ENCODE data around the gene CFAP43.
"Not testable (repeated sequence)": the region's sequence is repeated elsewhere in the genome, so short reads cannot be mapped to it uniquely, and the experiment has no call there.

The CFAP43 gene

GRCh38 chr10:104232613-104233102 is 494 bp upstream of the CFAP43 start:
- DNase-seq (ENCODE audit: low read depth): no peak

- DNase-seq (ENCODE audit: low read depth): no peak
Measured at GRCh38 chr10:104230490-104230889, 1.7 kb downstream of the CFAP43 start.

- no peak for DNase-seq (ENCODE audit: low read depth)
Measured at GRCh38 chr10:104223304-104223703, 8.9 kb downstream of the CFAP43 start.

- DNase-seq (ENCODE audit: low read depth): no peak
Measured at GRCh38 chr10:104220522-104220921, 11.6 kb downstream of the CFAP43 start.

- no peak for DNase-seq (ENCODE audit: low read depth)
Measured at GRCh38 chr10:104218751-104219150, 13.4 kb downstream of the CFAP43 start.

- DNase-seq (ENCODE audit: low read depth): no peak
Measured at GRCh38 chr10:104216631-104217030, 15.5 kb downstream of the CFAP43 start.

GRCh38 chr10:104209575-104210198 is 22.5 kb downstream of the CFAP43 start:
- no peak for DNase-seq (ENCODE audit: low read depth)

GRCh38 chr10:104208730-104209129 is 23.4 kb downstream of the CFAP43 start:
- no peak for DNase-seq (ENCODE audit: low read depth)

GRCh38 chr10:104202231-104202630 is 29.9 kb downstream of the CFAP43 start:
- DNase-seq (ENCODE audit: low read depth): no peak

GRCh38 chr10:104201636-104202035 is 30.5 kb downstream of the CFAP43 start:
- no peak for DNase-seq (ENCODE audit: low read depth)

GRCh38 chr10:104199567-104199966 is 32.6 kb downstream of the CFAP43 start:
- no peak for DNase-seq (ENCODE audit: low read depth)

GRCh38 chr10:104197364-104197763 is 34.8 kb downstream of the CFAP43 start:
- DNase-seq (ENCODE audit: low read depth): no peak

GRCh38 chr10:104195706-104196105 is 36.5 kb downstream of the CFAP43 start:
- no peak for DNase-seq (ENCODE audit: low read depth)

GRCh38 chr10:104193787-104194186 is 38.4 kb downstream of the CFAP43 start:
- no peak for DNase-seq (ENCODE audit: low read depth)

GRCh38 chr10:104190695-104191094 is 41.5 kb downstream of the CFAP43 start:
- DNase-seq (ENCODE audit: low read depth): no peak

GRCh38 chr10:104183682-104184081 is 48.5 kb downstream of the CFAP43 start:
- DNase-seq (ENCODE audit: low read depth): no peak

- DNase-seq (ENCODE audit: low read depth): not testable (repeated sequence)
Measured at GRCh38 chr10:104174136-104174535, 58.0 kb downstream of the CFAP43 start.

- no peak for DNase-seq (ENCODE audit: low read depth)
Measured at GRCh38 chr10:104170610-104171254, 61.4 kb downstream of the CFAP43 start.

- no peak for DNase-seq (ENCODE audit: low read depth)
Measured at GRCh38 chr10:104155591-104155990, 76.6 kb downstream of the CFAP43 start.

GRCh38 chr10:104151737-104152136 is 80.4 kb downstream of the CFAP43 start:
- no peak for DNase-seq (ENCODE audit: low read depth)

GRCh38 chr10:104150139-104150538 is 82.0 kb downstream of the CFAP43 start:
- no peak for DNase-seq (ENCODE audit: low read depth)

GRCh38 chr10:104146882-104147281 is 85.3 kb downstream of the CFAP43 start:
- DNase-seq (ENCODE audit: low read depth): no peak

- no peak for DNase-seq (ENCODE audit: low read depth)
Measured at GRCh38 chr10:104144931-104145330, 87.2 kb downstream of the CFAP43 start.

GRCh38 chr10:104143829-104144228 is 88.3 kb downstream of the CFAP43 start:
- DNase-seq (ENCODE audit: low read depth): no peak

Data from stimulated activated CD8-positive, alpha-beta memory T cell treated with anti-CD3 and anti-CD28 coated beads, Interleukin-4, amount 100 ng/mL, for 24 hours (primary cell).